Thyroid gland (tissue), 4 donors: Measurements from ENCODE around the gene ZNF701.
A peak's percentile ranks its signal among the peaks of the same experiment; 100 is the strongest.

Source experiments
- CTCF ChIP-seq, 6 experiments: fragments of 200-600 bp in 3 of 6; fragments of 450-650 bp in 3 of 6; sonication (generic) in 3 of 6; IDR thresholded peaks; one replicate each; pipeline ENCODE4 v1.5.1; 2016 to 2019; ENCODE audit warnings: antibody characterized with exemption in 6 of 6, mild to moderate bottlenecking in 2 of 6, inconsistent platforms in 1 of 6, moderate library complexity in 1 of 6
- POLR2A ChIP-seq, 2 donors: fragments of 450-650 bp; IDR thresholded peaks; one replicate each; pipeline ENCODE4 v1.6.1; 2017; ENCODE audit warnings: antibody characterized with exemption in 2 of 2, mild to moderate bottlenecking in 2 of 2, moderate library complexity in 1 of 2

DNA sequence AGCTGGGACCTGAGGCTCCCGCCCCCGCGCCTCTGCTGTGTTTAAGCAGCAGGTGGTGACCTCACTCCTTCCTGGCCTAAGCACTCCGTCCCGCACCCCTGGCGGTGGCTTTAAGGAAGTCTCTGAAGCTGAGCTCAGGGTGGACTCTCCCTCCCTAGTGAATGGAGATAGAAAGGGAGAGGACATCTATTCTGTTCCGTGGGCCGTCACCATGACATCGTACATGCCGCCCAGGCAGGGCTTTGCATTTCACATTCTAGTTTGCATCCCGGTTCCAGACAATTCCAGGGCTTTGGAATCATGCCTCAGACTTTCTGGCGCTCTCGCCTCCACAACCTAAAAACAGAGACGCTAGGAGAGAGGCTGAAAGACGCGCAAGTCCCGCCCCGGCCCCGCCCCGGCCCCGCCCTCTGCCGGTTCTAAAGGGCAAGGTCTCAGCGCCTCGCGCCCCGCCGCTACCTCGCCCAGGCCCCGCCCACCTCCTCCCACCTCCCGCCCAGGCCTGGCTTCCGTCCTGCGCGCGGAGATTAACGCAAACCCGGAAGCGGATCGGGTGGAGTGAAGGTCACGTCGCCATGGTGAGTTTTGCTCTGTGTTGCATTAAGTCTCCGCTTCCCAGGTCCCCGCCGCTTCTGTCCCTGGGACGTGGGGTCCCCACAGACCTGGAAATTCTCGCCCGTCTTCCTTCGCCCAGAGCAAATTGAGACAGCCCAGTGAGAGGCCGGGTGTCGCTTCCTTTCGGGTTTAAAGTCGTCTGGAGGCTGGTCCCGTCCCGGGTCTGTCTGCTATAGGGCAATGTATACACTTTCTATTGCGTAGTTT is 42.7 kb upstream of the ZNF701 start, which contains the start of gene ZNF808:
- TF ChIP-seq CTCF (IDR thresholded peaks at IDR 0.05) (peak; percentile 30 to 89 (median 71)), POLR2A (IDR thresholded peaks at IDR 0.05) (peak in 1 of 2 donors; percentile 71)
